ENCODE measurements around the gene PRPS1L1. TPM values are rescaled to one million over a fixed set of nuclear protein-coding genes. Genes with fewer than 3 reads are reported as not detected.

Gene PRPS1L1
- total RNA-seq, 1 donor from 2014 or later, result not detected

DNA sequence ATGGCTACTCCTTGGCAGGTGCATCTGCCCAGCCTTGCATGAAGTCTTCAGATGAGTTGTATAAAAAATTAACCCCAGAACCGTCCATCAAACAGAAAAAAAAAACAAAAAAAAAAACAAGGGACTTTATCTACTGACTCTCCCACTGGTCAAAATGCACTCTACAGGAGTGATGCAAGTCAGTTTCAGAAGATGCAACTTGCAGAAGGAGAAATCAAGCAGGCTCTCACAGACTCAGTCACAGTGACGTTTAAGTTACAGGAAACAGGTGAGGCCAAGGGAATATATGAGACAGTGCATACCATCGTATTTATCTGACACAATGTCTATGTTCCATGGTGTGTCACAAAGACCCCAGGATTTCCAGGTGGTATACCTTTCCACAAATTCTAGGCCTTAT, 17.5 kb upstream of the PRPS1L1 start:
- TF ChIP-seq, protein P1, sequence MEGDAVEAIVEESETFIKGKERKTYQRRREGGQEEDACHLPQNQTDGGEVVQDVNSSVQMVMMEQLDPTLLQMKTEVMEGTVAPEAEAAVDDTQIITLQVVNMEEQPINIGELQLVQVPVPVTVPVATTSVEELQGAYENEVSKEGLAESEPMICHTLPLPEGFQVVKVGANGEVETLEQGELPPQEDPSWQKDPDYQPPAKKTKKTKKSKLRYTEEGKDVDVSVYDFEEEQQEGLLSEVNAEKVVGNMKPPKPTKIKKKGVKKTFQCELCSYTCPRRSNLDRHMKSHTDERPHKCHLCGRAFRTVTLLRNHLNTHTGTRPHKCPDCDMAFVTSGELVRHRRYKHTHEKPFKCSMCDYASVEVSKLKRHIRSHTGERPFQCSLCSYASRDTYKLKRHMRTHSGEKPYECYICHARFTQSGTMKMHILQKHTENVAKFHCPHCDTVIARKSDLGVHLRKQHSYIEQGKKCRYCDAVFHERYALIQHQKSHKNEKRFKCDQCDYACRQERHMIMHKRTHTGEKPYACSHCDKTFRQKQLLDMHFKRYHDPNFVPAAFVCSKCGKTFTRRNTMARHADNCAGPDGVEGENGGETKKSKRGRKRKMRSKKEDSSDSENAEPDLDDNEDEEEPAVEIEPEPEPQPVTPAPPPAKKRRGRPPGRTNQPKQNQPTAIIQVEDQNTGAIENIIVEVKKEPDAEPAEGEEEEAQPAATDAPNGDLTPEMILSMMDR (IDR thresholded peaks at IDR 0.05; ENCODE audit: partially characterized antibody, unreplicated experiment), result no peak
- no peaks in the 10 kb centered on the region for H3K27me3 Mint-ChIP-seq (ENCODE audit: unreplicated experiment)
- H3K9me3 Mint-ChIP-seq (ENCODE audit: unreplicated experiment), result peaks cover 1% of the 10 kb centered on the region
- no peaks in the 10 kb centered on the region for H3K4me1 Mint-ChIP-seq (ENCODE audit: low read depth, unreplicated experiment)
- no peak for DNase-seq
- H3K36me3 Mint-ChIP-seq (ENCODE audit: unreplicated experiment), result peaks cover 4% of the 10 kb centered on the region
- no peak overlapping the region for H3K27ac Mint-ChIP-seq (ENCODE audit: unreplicated experiment)
- no peak overlapping the region for H3K4me3 Mint-ChIP-seq (ENCODE audit: unreplicated experiment)

DNA sequence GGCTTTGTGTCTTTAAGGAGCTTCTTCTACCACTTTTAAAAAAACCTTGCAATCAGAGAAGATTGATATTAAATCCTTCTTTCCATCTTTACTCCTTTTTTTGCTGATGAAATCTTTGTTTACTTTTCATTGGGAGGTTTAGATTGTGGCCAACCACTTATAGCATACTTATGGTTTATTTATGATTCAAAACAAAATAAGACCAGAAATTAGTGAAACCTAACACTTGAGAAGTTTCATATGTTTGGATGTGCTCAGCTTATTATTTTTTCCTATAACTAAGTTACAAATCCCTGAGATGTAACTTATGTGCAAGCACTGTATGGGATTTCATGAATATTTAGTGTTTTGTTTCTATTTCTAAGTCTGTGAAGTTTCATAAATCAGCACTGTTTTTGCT, 13.5 kb upstream of the PRPS1L1 start:
- no peak overlapping the region for H3K27ac Mint-ChIP-seq (ENCODE audit: unreplicated experiment)

DNA sequence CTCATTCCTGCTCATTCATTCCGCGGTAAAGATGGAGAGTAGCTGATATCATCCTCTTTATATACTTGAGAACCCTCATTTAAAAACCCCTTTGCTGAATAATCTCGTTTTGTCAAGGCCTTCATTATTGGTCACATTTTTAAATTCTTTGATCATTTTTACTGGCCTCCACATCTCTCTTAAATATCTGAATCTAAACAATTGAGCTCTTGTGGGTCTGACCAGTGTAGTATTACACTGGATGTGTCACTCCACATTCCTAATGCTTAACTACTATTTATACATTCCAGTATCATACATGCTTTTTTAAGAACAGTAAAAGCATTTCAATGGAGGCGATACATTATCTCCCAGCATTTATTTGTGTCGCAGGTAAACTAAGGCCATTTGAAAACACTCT, 12.6 kb upstream of the PRPS1L1 start:
- TF ChIP-seq, protein P1 (IDR thresholded peaks at IDR 0.05; ENCODE audit: partially characterized antibody, unreplicated experiment), result no peak
- H3K9me3 Mint-ChIP-seq (ENCODE audit: unreplicated experiment), result peaks cover 4% of the 10 kb centered on the region
- peaks cover 4% of the 10 kb centered on the region for H3K36me3 Mint-ChIP-seq (ENCODE audit: unreplicated experiment)
- no peak overlapping the region for H3K4me3 Mint-ChIP-seq (ENCODE audit: unreplicated experiment)
- H3K4me1 Mint-ChIP-seq (ENCODE audit: low read depth, unreplicated experiment), result no peaks in the 10 kb centered on the region
- no peaks in the 10 kb centered on the region for H3K27me3 Mint-ChIP-seq (ENCODE audit: unreplicated experiment)
- H3K27ac Mint-ChIP-seq (ENCODE audit: unreplicated experiment), result no peak overlapping the region
- DNase-seq, result no peak

More for the DNA sequence above, 13.5 kb upstream of the PRPS1L1 start:
- H3K4me1 Mint-ChIP-seq (ENCODE audit: low read depth, unreplicated experiment), result no peaks in the 10 kb centered on the region
- peaks cover 4% of the 10 kb centered on the region for H3K36me3 Mint-ChIP-seq (ENCODE audit: unreplicated experiment)
- peaks cover 4% of the 10 kb centered on the region for H3K9me3 Mint-ChIP-seq (ENCODE audit: unreplicated experiment)
- DNase-seq, result no peak
- H3K27me3 Mint-ChIP-seq (ENCODE audit: unreplicated experiment), result no peaks in the 10 kb centered on the region
- H3K4me3 Mint-ChIP-seq (ENCODE audit: unreplicated experiment), result no peak overlapping the region
- TF ChIP-seq, protein P1 (IDR thresholded peaks at IDR 0.05; ENCODE audit: partially characterized antibody, unreplicated experiment), result no peak

DNA sequence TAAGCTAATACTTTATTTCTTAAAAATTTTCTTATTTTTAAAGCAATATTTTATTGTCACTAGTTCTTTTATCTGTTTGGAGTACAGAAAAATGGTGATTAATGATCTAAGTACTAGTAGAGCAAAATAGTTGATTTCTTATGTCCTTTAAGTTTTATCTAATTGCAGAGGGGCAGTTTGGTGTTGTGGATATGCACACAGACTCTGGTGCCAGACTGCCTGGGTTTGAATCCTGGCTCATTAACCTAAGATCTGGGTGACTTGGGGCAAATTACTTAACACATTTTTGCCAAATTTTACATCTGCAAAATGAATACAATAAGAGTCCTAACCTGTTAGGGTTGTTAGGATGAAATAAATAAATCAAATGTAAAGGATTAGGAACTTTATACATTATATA, 10.7 kb upstream of the PRPS1L1 start:
- TF ChIP-seq, protein P1 (IDR thresholded peaks at IDR 0.05; ENCODE audit: partially characterized antibody, unreplicated experiment), result no peak
- Mint-ChIP-seq H3K27me3 (ENCODE audit: unreplicated experiment) (no peaks in the 10 kb centered on the region), H3K9me3 (ENCODE audit: unreplicated experiment) (peaks cover 4% of the 10 kb centered on the region), H3K36me3 (ENCODE audit: unreplicated experiment) (peaks cover 4% of the 10 kb centered on the region), H3K4me3 (ENCODE audit: unreplicated experiment) (no peak overlapping the region), H3K27ac (ENCODE audit: unreplicated experiment) (no peak overlapping the region), H3K4me1 (ENCODE audit: low read depth, unreplicated experiment) (no peaks in the 10 kb centered on the region)
- DNase-seq, result no peak

DNA sequence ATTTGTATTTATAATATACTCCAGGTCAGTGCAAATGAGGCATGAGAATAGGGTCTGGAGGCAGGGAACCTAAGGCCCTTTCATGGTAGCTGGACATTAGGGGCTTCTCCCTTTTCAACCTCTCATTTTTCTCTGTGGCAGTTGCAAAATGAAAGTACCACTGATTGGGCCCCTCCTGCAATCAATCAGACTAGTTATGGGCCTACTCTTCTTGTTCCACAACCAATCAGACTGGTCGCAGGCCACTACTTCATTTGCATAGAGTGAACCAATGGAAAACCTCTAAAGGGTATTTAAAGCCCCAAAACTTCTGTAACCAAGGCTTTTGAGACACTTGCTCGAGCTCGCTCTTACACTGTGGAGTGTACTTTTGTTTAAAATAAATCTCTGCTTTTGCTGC, 10.0 kb upstream of the PRPS1L1 start:
- H3K4me3 Mint-ChIP-seq (ENCODE audit: unreplicated experiment), result no peak overlapping the region
- no peak for DNase-seq
- peaks cover under 1% of the 10 kb centered on the region for H3K36me3 Mint-ChIP-seq (ENCODE audit: unreplicated experiment)
- peaks cover 3% of the 10 kb centered on the region for H3K9me3 Mint-ChIP-seq (ENCODE audit: unreplicated experiment)
- H3K27me3 Mint-ChIP-seq (ENCODE audit: unreplicated experiment), result no peaks in the 10 kb centered on the region
- TF ChIP-seq, protein P1 (IDR thresholded peaks at IDR 0.05; ENCODE audit: partially characterized antibody, unreplicated experiment), result no peak
- no peaks in the 10 kb centered on the region for H3K4me1 Mint-ChIP-seq (ENCODE audit: low read depth, unreplicated experiment)
- no peak overlapping the region for H3K27ac Mint-ChIP-seq (ENCODE audit: unreplicated experiment)

Measured in glutamatergic neuron (in vitro differentiated cells).